Germinal center (tissue), 1 donor: Measurements from ENCODE around the gene SLC6A20.

ENCODE experiments used
- DNase-seq: peaks from one replicate; pipeline ENCODE4 v3.0.0; 2012; ENCODE audit warnings: mixed read lengths, low spot score

SLC6A20 gene

GRCh38 chr3:45778761-45779201 lies 17.6 kb downstream of the SLC6A20 start:
- DNase-seq, result no peak

GRCh38 chr3:45777746-45778386 lies 18.5 kb downstream of the SLC6A20 start:
- DNase-seq, result no peak

- no peak for DNase-seq
Measured at GRCh38 chr3:45777111-45777745, 19.1 kb downstream of the SLC6A20 start.

- no peak for DNase-seq
Measured at GRCh38 chr3:45776611-45777010, 19.7 kb downstream of the SLC6A20 start.

GRCh38 chr3:45776301-45776595 lies 20.1 kb downstream of the SLC6A20 start:
- DNase-seq, result no peak

GRCh38 chr3:45775571-45776300 lies 20.6 kb downstream of the SLC6A20 start:
- no peak for DNase-seq

- DNase-seq, result no peak
Measured at GRCh38 chr3:45774581-45775521, 21.5 kb downstream of the SLC6A20 start.

- DNase-seq, result no peak
Measured at GRCh38 chr3:45773714-45774449, 22.5 kb downstream of the SLC6A20 start.

- DNase-seq, result no peak
Measured at GRCh38 chr3:45773072-45773471, 23.3 kb downstream of the SLC6A20 start.

- DNase-seq, result no peak
Measured at GRCh38 chr3:45772341-45773035, 23.8 kb downstream of the SLC6A20 start.

GRCh38 chr3:45771831-45772230 lies 24.5 kb downstream of the SLC6A20 start:
- no peak for DNase-seq

GRCh38 chr3:45771166-45771775 lies 25.1 kb downstream of the SLC6A20 start:
- DNase-seq, result no peak

GRCh38 chr3:45765958-45766357 lies 30.4 kb downstream of the SLC6A20 start:
- no peak for DNase-seq

- no peak for DNase-seq
Measured at GRCh38 chr3:45765266-45765851, 31.0 kb downstream of the SLC6A20 start.

- DNase-seq, result no peak
Measured at GRCh38 chr3:45763303-45763675, 33.0 kb downstream of the SLC6A20 start.

- no peak for DNase-seq
Measured at GRCh38 chr3:45762647-45763302, 33.6 kb downstream of the SLC6A20 start.

- DNase-seq, result no peak
Measured at GRCh38 chr3:45761831-45762230, 34.5 kb downstream of the SLC6A20 start.

- DNase-seq, result peak; percentile 59
Measured at GRCh38 chr3:45760878-45761711, 35.2 kb downstream of the SLC6A20 start.

GRCh38 chr3:45759851-45760250 lies 36.5 kb downstream of the SLC6A20 start:
- DNase-seq, result no peak
